Measurements from ENCODE around the gene ADIPOR2. TPM values are rescaled to one million over a fixed set of nuclear protein-coding genes. Genes with fewer than 3 reads are reported as not detected.
A peak's percentile ranks its signal among the peaks of the same experiment; 100 is the strongest.
"Not testable (repeated sequence)": the region's sequence is repeated elsewhere in the genome, so short reads cannot be mapped to it uniquely, and the experiment has no call there.

ADIPOR2 gene
- total and polyA plus RNA-seq, 5 donors: 28.1 to 52.0 (median 42.6) TPM

DNA sequence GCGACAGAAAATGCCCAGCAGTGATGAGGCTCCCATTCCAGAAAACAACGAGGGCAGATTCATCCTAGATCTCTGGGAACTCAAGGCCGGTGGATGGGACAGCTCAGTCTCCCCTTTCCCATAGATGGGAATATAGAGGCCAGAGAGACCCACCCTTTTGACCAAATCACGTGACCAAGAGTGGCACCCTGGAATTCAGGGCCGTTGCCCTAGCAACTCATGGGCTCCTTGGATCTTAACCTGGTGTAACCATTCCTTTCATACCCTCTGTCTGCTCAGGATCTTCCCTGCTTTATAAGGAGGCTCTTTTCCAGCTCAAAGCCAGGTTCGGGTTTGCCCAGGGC lies 121.0 kb downstream of the ADIPOR2 start:
- no peaks in the 10 kb centered on the region for H3K27me3 ChIP-seq (ENCODE audit: control insufficient read depth, insufficient read depth)
- DNase-seq (peak in 1 of 3 donors; percentile 5), ATAC-seq (no peak)
- H3K9me3 ChIP-seq (ENCODE audit: control insufficient read depth, low read length): no peaks in the 10 kb centered on the region
- 77% methylated on average over 6 of the region's 6 CpGs for WGBS
- intact Hi-C loops (cut with DNase I): no loop called here
- H3K27ac ChIP-seq (ENCODE audit: low read length): no peak overlapping the region
- no peak overlapping the region for H3K4me3 ChIP-seq (ENCODE audit: low read length)
- no peaks in the 10 kb centered on the region for H3K4me1 ChIP-seq (ENCODE audit: control insufficient read depth, insufficient read depth, low read length)

DNA sequence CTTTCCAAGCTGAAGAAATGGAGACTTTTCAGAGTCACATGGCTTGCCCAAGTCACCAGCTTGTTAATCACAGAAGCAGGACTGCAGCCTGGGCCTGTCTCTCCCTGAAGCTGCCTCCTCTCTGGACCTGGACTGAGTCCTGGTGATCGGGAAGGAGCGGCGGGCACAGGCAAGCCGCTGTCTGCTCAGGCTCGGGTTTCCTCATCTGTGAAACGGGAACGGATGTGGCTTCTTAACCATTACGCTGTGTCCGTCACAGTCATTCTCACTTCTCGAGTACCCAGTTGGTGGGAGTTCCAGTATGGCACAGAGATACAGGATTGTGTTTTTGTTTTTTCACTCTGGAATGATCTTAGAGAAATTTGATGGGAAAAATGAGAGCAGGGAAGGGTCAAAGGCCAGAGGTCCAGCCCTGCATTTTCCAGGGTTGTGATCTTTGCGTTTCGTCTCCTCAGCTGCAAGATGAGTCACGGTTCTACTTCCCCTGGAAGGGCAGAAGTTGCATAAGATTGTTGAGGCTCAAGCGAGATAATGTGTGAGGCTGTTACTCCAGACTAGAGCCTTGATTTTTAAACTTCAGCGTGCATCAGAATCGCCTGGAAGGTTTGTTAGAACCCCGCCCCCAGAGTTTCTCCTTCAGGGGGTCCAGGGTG lies 121.9 kb downstream of the ADIPOR2 start:
- H3K4me1 ChIP-seq (ENCODE audit: control insufficient read depth, insufficient read depth, low read length): no peaks in the 10 kb centered on the region
- H3K27ac ChIP-seq (ENCODE audit: low read length): peak overlapping the region; percentile 6
- H3K9me3 ChIP-seq (ENCODE audit: control insufficient read depth, low read length): no peaks in the 10 kb centered on the region
- DNase-seq (peak in 1 of 3 donors; percentile 66), ATAC-seq (peak in 1 of 2 donors; percentile 61)
- H3K4me3 ChIP-seq (ENCODE audit: low read length): no peak overlapping the region
- no peaks in the 10 kb centered on the region for H3K27me3 ChIP-seq (ENCODE audit: control insufficient read depth, insufficient read depth)
- intact Hi-C loops (cut with DNase I): no loop called here
- 63% methylated on average over 17 of the region's 17 CpGs for WGBS

DNA sequence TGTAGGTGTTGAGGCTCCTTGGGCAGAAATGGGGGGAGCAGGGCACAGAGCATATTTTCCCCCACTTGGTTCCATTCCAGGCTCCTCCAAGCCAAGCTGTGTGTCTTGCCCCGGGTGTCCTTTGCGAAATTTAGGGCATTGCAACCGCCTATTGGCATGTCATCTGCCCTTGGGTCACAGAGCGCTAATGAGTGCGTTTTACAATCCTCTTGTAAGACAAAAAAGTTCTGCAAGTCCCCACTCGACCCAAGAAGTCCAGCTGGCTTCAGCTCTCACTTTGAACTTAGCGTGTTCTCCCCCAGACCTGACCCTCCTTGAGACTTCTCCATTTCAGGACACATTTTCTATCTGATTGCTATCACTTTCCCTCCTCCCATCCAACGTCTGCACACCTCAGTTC lies 123.4 kb downstream of the ADIPOR2 start:
- DNase-seq (peak in 1 of 3 donors; percentile 1), ATAC-seq (no peak)
- Histone ChIP-seq H3K27me3 (ENCODE audit: control insufficient read depth, insufficient read depth) (no peaks in the 10 kb centered on the region), H3K4me3 (ENCODE audit: low read length) (no peak overlapping the region), H3K9me3 (ENCODE audit: control insufficient read depth, low read length) (no peaks in the 10 kb centered on the region), H3K27ac (ENCODE audit: low read length) (no peak overlapping the region), H3K4me1 (ENCODE audit: control insufficient read depth, insufficient read depth, low read length) (no peaks in the 10 kb centered on the region)
- intact Hi-C loops (cut with DNase I): no loop called here
- 74% methylated on average over 8 of the region's 8 CpGs for WGBS

GRCh38 chr12:1815108-1815507 lies 124.2 kb downstream of the ADIPOR2 start:
- Histone ChIP-seq H3K27ac (ENCODE audit: low read length) (no peak overlapping the region), H3K4me1 (ENCODE audit: control insufficient read depth, insufficient read depth, low read length) (no peaks in the 10 kb centered on the region), H3K27me3 (ENCODE audit: control insufficient read depth, insufficient read depth) (no peaks in the 10 kb centered on the region), H3K4me3 (ENCODE audit: low read length) (no peak overlapping the region), H3K9me3 (ENCODE audit: control insufficient read depth, low read length) (no peaks in the 10 kb centered on the region)
- intact Hi-C loops (cut with DNase I): no loop called here
- WGBS: 79% methylated on average over 3 of the region's 3 CpGs
- DNase-seq (peak in 1 of 3 donors; percentile 1), ATAC-seq (no peak)

GRCh38 chr12:1815814-1816729 lies 125.2 kb downstream of the ADIPOR2 start:
- Histone ChIP-seq H3K4me3 (ENCODE audit: low read length) (no peak overlapping the region), H3K9me3 (ENCODE audit: control insufficient read depth, low read length) (no peaks in the 10 kb centered on the region), H3K27me3 (ENCODE audit: control insufficient read depth, insufficient read depth) (no peaks in the 10 kb centered on the region), H3K4me1 (ENCODE audit: control insufficient read depth, insufficient read depth, low read length) (no peaks in the 10 kb centered on the region), H3K27ac (ENCODE audit: low read length) (no peak overlapping the region)
- DNase-seq (peak in 1 of 3 donors; percentile 18), ATAC-seq (no peak)
- intact Hi-C loops (cut with DNase I): no loop called here
- 60% methylated on average over 21 of the region's 21 CpGs for WGBS

GRCh38 chr12:1816730-1817348 lies 126.0 kb downstream of the ADIPOR2 start:
- ATAC-seq (no peak), DNase-seq (no peak)
- no peaks in the 10 kb centered on the region for H3K27me3 ChIP-seq (ENCODE audit: control insufficient read depth, insufficient read depth)
- intact Hi-C loops (cut with DNase I): no loop called here
- no peak overlapping the region for H3K4me3 ChIP-seq (ENCODE audit: low read length)
- no peak overlapping the region for H3K27ac ChIP-seq (ENCODE audit: low read length)
- no peaks in the 10 kb centered on the region for H3K4me1 ChIP-seq (ENCODE audit: control insufficient read depth, insufficient read depth, low read length)
- WGBS: 95% methylated on average over 9 of the region's 9 CpGs
- H3K9me3 ChIP-seq (ENCODE audit: control insufficient read depth, low read length): no peaks in the 10 kb centered on the region

GRCh38 chr12:1817928-1818327 lies 127.1 kb downstream of the ADIPOR2 start:
- ATAC-seq; H3K9me3 ChIP-seq (ENCODE audit: control insufficient read depth, low read length); H3K4me3 ChIP-seq (ENCODE audit: low read length); H3K27me3 ChIP-seq (ENCODE audit: control insufficient read depth, insufficient read depth); H3K27ac ChIP-seq (ENCODE audit: low read length); H3K4me1 ChIP-seq (ENCODE audit: control insufficient read depth, insufficient read depth, low read length); intact Hi-C loops (cut with DNase I): not testable (repeated sequence)
- peak in 1 of 3 donors; percentile 16 for DNase-seq
- WGBS: 92% methylated on average over 23 of the region's 28 CpGs

GRCh38 chr12:1819050-1819449 lies 128.2 kb downstream of the ADIPOR2 start:
- DNase-seq (peak in 1 of 3 donors; percentile 13), ATAC-seq (no peak)
- Histone ChIP-seq H3K4me1 (ENCODE audit: control insufficient read depth, insufficient read depth, low read length) (no peaks in the 10 kb centered on the region), H3K27me3 (ENCODE audit: control insufficient read depth, insufficient read depth) (no peaks in the 10 kb centered on the region), H3K4me3 (ENCODE audit: low read length) (no peak overlapping the region), H3K9me3 (ENCODE audit: control insufficient read depth, low read length) (no peaks in the 10 kb centered on the region), H3K27ac (ENCODE audit: low read length) (no peak overlapping the region)
- intact Hi-C loops (cut with DNase I): no loop called here
- 70% methylated on average over 9 of the region's 9 CpGs for WGBS

DNA sequence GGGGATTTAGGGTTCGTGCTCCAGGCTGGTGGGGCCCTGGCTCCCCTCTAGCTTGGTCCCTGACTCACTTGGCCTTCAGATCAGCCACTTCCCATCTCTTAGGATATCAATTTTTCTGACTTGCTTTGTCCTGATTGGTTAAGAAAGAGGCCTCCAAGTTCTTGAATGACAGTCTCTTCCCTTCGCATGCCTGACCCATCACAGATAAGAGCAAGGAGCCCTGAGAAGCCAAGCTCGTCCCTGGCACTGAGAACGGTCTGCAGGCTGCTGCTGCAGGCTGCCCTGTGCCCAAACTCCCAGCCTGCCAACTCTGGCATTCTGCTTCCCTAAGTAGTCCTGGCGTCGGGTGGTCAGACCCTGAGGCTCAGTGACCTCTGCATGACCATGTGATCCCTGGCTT lies 128.7 kb downstream of the ADIPOR2 start:
- no peak for ATAC-seq
- peak in 1 of 3 donors; percentile 13 for DNase-seq
- Histone ChIP-seq H3K4me1 (ENCODE audit: control insufficient read depth, insufficient read depth, low read length) (no peaks in the 10 kb centered on the region), H3K27ac (ENCODE audit: low read length) (no peak overlapping the region), H3K4me3 (ENCODE audit: low read length) (no peak overlapping the region), H3K27me3 (ENCODE audit: control insufficient read depth, insufficient read depth) (no peaks in the 10 kb centered on the region), H3K9me3 (ENCODE audit: control insufficient read depth, low read length) (no peaks in the 10 kb centered on the region)
- intact Hi-C loops (cut with DNase I): no loop called here
- 31% methylated on average over 6 of the region's 6 CpGs for WGBS

GRCh38 chr12:1820191-1820895 lies 129.5 kb downstream of the ADIPOR2 start, which contains the start of gene LRTM2:
Gene LRTM2, plus strand, starts transcription at chr12:1820565. Its CDS starts 7,584 bp downstream, at chr12:1828149.
- no peaks in the 10 kb centered on the region for H3K27me3 ChIP-seq (ENCODE audit: control insufficient read depth, insufficient read depth)

More at GRCh38 chr12:1820191-1820895, 129.5 kb downstream of the ADIPOR2 start, which contains the start of gene LRTM2:
- peak in 1 of 3 donors; percentile 47 for DNase-seq
- peak in 1 of 2 donors; percentile 28 for ATAC-seq
- no peaks in the 10 kb centered on the region for H3K4me1 ChIP-seq (ENCODE audit: control insufficient read depth, insufficient read depth, low read length)
- no peak within 1 kb of the TSS for H3K4me3 ChIP-seq (ENCODE audit: low read length)
- no peak within 1 kb of the TSS for H3K27ac ChIP-seq (ENCODE audit: low read length)
- 14% methylated on average over 34 of the region's 34 CpGs for WGBS
- intact Hi-C loops (cut with DNase I): no loop called here
- no peaks in the 10 kb centered on the region for H3K9me3 ChIP-seq (ENCODE audit: control insufficient read depth, low read length)
